ENCODE measurements around the gene DRGX.

Gene DRGX

DNA sequence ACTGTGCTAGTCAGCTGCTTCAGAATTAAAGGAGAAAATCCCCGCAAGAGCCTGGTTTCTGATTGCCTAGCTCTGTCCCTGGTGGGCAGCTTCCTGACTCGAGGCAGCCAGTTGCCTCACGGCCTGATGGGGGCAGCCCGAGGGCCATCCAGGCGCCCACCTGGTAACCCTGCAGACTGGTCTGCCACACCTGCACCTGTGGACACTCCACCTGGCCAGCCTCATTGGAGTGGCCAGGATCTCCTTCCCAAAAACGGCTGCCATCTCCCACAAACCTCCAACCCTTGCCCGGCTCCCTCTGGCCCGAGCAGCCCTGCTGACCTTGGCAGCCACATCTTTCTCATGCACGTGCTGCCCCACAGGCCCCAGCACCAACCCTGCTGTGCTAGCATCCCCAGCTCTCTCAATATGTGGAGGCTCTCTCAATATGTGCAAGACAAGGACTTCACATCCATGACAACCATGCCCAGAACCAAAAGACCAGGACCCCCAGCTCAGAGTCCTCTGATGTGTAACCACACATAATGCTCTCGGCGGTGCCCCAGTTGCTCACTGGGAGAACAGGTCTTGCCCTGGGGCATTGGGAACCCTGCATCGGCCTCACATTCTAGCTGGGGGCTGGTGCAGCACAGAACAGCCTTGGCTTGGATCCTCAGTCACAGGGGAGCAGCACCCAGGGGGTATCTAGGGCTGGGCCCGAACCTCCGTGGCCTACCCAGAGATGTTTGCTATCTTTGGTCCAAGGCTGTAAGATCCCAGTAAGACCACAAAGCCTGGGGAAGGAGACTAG is 14.6 kb downstream of the DRGX start:
- no peak for FAIRE-seq

DNA sequence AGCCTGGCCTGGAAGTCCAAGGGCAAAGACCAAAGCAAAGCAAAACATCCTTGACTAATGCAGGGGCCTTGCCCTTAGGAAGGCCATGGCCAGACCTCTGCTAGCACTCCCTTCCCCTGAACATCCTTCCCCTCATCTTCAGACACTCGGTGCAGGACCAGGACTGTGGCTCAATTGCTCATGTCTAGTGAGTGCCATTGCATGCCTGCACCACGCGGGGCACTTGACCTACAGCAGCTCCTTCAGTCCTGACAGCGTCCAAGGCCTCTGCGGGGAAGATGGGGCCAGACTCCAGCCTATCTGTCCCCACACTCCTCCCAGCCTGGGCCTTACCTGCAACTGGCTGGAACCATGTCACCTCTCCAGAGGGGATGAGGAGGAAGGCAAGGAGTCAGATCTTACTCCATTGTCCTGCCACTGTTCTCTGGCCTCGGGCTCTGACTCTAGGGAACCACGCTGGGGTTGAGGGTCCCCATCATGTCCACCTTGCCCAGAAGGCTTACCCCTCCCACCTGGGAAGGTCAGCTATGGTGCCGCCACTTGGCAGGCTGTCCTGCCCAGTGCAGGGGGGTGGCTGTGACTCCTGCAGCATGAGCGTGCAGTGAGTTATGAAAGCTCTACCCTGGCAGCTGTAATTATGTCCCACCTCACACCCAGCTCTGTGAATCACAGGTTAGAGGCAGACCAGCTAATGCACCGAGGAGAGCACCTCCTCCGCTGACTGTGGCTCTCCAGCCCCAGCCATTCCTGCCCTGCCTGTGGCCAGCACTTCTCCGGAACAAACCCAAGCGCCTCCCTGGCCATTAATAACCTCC is 16.1 kb downstream of the DRGX start:
- no peak for FAIRE-seq

- no peak for FAIRE-seq
Measured at GRCh38 chr10:49377256-49377655, 18.6 kb downstream of the DRGX start.

DNA sequence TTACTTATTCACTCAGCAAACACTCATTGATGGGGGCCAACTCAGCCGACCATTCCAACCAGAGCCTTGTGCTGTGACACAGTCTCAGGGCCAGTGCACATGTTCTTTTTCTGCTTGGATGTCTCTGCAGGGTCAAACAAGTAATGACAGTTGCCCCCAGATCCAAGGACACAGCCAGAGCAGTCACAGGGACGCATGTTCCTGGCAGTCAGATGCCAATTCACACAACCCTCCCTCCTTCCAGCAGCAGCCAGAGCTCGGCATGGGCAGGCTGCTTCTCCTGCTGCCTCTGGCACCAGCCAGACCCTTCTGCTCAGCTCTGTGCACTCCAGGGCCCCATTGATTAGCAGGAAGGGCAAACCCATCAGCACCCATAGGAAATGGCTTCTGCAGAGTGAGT is 20.3 kb downstream of the DRGX start:
- FAIRE-seq, result no peak

GRCh38 chr10:49374740-49375139 is 21.1 kb downstream of the DRGX start:
- FAIRE-seq, result no peak

GRCh38 chr10:49373361-49373760 is 22.5 kb downstream of the DRGX start:
- FAIRE-seq, result no peak

DNA sequence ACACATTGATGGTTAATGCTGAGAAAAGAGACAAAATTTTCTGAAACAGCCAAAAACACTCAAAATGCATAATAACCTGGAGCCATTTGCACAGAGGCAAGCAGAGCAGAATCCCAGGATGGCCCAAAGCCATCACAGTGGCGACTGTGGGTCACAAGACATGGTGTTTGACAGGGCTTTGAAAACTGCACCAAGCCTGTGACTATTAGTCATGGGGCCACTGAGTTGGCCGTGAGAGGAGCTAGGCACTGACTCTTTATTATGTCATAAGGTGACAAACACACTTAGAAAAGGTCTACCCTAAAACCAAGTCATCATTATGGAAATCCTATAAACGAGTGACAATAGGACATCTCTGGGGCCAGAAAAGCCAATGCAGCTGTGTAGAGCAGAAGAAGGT is 23.9 kb downstream of the DRGX start:
- FAIRE-seq, result no peak

- FAIRE-seq, result no peak
Measured at GRCh38 chr10:49370326-49371100, 25.4 kb downstream of the DRGX start.

DNA sequence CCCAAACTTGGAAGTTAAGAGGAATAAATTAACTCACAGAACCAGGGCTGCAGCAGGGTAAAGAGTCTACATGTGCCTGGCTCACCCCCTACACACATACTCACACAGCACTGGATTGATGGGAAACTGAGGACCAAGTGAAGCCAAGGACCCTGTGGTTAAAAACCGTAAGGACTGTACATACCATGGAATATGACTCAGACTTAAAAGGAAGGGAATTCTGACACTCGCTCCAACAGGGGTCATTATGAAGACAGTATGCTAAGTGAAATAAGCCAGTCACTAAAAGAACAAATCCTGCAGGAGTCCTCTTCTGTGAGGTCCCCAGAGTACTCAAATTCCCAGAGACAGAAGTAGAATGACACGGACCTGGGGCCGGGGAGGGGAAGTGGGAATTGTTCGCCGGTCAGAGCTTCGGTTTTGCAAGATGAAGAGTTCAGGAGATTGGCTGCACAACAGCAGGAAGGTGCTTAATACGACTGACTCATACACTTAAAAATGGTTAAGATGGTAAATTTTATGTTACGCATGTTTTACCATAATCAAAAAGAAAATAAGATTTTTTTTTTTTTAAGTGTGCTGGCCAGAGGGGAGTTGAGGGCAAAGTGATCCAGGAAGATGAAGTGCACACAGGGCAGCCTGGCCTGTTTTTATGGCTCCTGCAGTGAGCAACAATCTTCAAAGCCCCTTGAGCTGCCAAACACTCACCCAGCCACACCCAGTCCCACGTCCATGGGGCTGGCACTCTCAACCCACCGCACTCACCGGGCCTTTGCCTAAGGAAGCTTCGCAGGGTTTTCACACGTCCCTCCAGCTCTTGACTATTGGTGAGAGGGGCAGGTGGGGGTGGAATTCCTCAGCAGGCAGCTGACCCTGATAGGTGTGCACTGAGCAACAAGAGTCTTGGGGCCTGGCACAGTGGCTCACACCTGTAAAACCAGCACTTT is 26.4 kb downstream of the DRGX start:
- FAIRE-seq, result no peak

GRCh38 chr10:49368256-49368655 is 27.6 kb downstream of the DRGX start:
- no peak for FAIRE-seq

GRCh38 chr10:49367600-49367999 is 28.3 kb downstream of the DRGX start:
- no peak for FAIRE-seq

GRCh38 chr10:49366460-49366859 is 29.4 kb downstream of the DRGX start:
- FAIRE-seq, result no peak

GRCh38 chr10:49365675-49366415 is 30.0 kb downstream of the DRGX start:
- FAIRE-seq, result no peak

- no peak for FAIRE-seq
Measured at GRCh38 chr10:49365275-49365674, 30.6 kb downstream of the DRGX start.

- FAIRE-seq, result no peak
Measured at GRCh38 chr10:49364747-49365146, 31.1 kb downstream of the DRGX start.

GRCh38 chr10:49364051-49364450 is 31.8 kb downstream of the DRGX start:
- no peak for FAIRE-seq

DNA sequence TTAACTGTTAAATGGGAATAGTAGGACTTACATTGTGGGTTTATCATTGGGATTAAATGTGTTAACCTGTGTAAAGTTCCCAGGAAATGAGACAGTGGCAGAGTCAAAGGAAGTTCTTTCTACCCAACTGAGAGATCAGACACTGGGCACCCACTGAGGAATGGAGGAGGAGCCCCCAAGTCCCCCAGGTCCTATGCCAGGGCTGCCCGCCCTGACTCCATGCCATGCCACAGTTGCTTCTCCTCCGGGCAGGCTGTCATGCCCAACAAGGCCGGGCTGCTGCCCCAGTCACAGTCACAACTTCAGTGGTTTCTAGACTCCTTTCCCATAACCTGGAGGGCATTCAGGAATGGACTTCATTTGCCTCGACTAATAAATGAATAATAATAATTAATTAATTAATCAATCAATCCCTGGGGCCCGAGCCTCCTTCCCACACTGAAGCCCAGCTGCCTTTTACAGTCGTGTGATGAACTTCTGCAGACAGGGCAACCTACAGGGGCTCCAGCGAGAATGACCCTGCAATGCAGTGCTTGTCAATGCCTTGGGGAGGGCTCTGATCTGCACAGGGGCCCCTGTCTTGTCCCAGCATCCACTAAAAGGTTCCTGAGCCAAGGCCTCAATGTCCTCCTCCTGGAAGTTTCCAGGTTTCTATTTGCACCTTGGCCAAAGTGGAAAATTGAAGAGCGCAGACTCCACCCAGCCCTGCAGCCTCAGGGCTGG is 32.4 kb downstream of the DRGX start:
- FAIRE-seq, result no peak

DNA sequence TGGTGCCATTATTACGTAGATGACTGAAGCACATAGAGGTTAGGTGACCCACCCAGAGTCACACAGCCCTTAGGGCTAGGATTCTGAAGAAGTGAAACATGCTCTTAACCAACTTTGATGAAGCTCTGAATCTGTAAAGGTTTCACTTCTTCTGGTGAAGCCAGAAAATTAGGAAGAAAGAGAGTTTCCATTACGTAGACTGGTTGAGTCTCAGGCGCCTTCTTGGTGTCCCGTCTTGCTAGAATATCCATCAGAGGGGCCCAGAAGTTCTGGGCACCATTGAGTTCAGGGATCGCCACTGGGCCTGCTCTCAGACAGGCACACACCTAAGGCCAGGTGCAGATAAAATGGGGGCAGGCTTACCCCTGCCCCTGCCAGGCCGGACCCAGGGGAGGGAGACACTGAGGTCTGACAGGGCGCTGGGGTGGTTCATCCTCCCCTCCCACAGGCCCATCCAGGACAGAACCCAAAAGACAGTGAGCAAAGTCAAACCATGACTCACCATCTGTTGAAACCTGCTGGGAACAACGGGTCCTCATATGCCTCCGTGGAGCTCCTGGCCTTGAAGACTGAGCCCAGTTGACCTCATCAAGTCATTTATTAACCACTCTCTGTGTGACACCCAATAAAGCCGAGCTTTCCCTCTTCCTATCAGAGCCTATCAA is 33.2 kb downstream of the DRGX start:
- no peak for FAIRE-seq

DNA sequence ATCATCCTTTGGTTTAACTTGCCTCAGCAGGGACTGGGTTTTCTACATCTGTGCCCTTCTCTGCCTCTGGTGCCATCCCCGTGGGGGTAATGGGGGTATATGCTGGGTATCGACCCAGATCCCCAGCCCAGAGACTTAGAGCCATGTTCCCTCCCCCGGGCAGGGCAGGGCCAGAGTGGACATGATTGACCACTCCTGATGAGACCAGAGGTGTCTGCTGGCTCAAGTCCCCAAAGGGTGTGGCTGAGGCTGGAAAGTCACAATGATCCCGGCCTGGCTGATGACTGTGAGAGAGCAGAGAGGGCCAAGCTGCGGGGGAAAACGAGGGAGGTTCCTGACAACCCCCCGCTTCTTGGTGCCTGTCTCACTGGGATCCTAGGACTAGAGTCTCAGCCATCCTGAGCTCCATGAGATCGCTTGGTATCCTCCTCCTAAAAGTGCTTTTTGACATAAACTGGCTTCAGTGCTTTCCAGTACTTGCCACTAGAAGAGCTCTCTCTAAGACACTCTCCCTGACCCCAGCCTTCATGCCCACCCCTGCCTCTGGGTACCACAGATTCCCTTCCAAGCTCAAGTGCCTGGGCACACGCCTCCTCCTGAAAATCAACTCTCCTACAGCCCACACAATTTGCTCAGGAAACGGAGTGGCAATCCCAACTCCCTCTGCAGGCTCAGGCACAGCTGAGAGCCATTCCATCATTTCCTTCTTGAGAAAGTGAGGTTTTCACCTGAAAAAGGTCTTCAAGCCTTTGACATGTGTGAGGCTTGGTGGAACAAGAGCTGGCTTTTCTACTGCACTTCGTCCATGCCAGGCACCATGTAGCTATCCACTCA is 33.9 kb downstream of the DRGX start:
- no peak for FAIRE-seq
